Heart left ventricle (tissue), 13 donors: ENCODE measurements around the gene EEF1AKMT4.

Experiments
- POLR2A ChIP-seq, 2 donors: fragments of 450-650 bp; IDR thresholded peaks; one replicate each; pipeline ENCODE4 v1.6.1; 2017; ENCODE audit warnings: antibody characterized with exemption in 2 of 2, mild to moderate bottlenecking in 2 of 2, moderate library complexity in 2 of 2
- TF ChIP-seq, protein P1 (sequence below), 12 donors: fragments of 200-600 bp; sonication (generic) in 4 of 12; IDR thresholded peaks; one replicate each; pipeline versions ENCODE4 v1.5.0 to v1.8.0; 2018 to 2022; ENCODE audit warnings: antibody characterized with exemption in 12 of 12, mild to moderate bottlenecking in 5 of 12
- donor health status: ischemic (EF 13 %, LVEDD 7.1; RV severe dilation, severe dysfunction).
- donor health status: DM: no; HTN: yes; CAD: no.
- donor health status: DM: no; HTN: no; CAD: no.
- donor health status: ischemic (EF 25% LVEDD 6.9; RV normal size, moderate dysfunction).
- donor health status: ischemic (EF 25% LVEDD 5.7; RV mildly dilated, moderate dysfunction).
- donor health status: ischemic (EF 35%, LVEDD 5.7; RV mildly dilated, moderate dysfunction).
- donor health status: nonischemic (EF 11% LVEDD 7.7; RV severe dilation, severe dysfunction).
- donor health status: DM: yes; HTN: yes; CAD: no.
- donor health status: PGD.
- donor health status: ischemic (EF 29% LVEDD 5.4; RV normal size, mild dysfunction).
- donor health status: nonischemic (EF 23%, LVEDD 6.1; RV moderate dilation, normal function).

DNA sequence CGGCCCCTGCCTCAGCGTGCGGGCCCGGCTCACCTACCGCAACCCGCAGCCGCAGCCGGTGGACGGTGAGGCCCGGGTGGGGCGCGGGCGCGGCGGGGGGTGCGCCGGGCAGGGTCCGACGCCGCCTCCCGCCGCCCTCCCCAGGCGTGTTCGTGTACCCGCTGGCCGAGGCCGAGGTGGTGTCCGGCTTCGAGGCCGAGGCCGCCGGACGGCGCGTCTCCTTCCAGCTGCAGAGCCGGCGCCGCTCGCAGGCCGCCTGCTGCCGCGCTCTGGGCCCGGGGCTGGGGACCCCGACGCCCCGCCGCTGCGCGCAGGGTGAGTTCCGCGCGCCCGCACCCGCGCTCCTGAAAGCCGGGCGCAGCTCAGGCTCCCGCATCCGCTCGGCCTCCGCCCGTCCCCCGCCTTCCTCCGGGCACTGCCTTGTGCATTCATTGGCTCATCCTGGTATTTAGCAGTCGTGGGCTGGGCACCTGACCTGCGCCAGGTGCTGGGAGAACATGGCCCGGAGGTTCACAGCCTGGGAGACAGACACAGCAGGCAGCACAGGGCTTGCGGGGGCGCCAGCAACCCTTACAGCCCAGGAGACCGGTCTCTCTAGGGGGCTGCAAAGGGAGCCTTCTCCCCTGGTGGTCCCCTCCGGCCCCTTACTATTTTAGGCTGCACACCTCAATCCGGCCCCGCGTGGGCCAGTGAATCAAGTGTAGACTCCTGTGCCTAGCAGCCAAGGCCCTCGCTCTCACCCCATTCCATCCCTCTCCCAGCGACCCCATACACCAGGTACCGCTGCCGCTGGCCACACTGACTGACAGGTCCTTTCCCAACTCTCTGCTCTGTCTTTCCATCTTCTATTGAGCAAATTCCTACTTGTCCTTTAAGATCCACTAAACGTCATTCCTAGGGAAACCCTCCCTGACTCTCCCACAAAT is 18.6 kb upstream of the EEF1AKMT4 start:
- TF ChIP-seq, protein P1, sequence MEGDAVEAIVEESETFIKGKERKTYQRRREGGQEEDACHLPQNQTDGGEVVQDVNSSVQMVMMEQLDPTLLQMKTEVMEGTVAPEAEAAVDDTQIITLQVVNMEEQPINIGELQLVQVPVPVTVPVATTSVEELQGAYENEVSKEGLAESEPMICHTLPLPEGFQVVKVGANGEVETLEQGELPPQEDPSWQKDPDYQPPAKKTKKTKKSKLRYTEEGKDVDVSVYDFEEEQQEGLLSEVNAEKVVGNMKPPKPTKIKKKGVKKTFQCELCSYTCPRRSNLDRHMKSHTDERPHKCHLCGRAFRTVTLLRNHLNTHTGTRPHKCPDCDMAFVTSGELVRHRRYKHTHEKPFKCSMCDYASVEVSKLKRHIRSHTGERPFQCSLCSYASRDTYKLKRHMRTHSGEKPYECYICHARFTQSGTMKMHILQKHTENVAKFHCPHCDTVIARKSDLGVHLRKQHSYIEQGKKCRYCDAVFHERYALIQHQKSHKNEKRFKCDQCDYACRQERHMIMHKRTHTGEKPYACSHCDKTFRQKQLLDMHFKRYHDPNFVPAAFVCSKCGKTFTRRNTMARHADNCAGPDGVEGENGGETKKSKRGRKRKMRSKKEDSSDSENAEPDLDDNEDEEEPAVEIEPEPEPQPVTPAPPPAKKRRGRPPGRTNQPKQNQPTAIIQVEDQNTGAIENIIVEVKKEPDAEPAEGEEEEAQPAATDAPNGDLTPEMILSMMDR (IDR thresholded peaks at IDR 0.05): no peak
- no peak for TF ChIP-seq POLR2A (IDR thresholded peaks at IDR 0.05)
